RWPE1 (cell line): Measurements from ENCODE around the gene MAPK8IP2.
A peak's percentile ranks its signal among the peaks of the same experiment; 100 is the strongest.

ENCODE experiments used
- CTCF ChIA-PET: fragments of 350-600 bp; sonication (Branson Sonifier 250); formaldehyde crosslinking; extraction: SDS; loops from one replicate; lab custom pipeline; 2021; lab: Yijun Ruan, JAX
- POLR2A ChIA-PET: fragments of 400-600 bp; formaldehyde crosslinking; extraction: SDS; loops from one replicate; lab custom pipeline; 2020; ENCODE audit warnings: antibody characterized with exemption; ENCODE audit not compliant: low non-redundant PET; lab: Yijun Ruan, JAX
- DNase-seq: peaks from one replicate; pipeline ENCODE4 v3.0.0; 2012; ENCODE audit warnings: low spot score
- H3K27ac ChIP-seq: fragments of 450-650 bp; 2 replicates; pipeline ENCODE4 v1.5.1; 2017
- CTCF ChIP-seq: fragments of 450-650 bp; conservative IDR thresholded peaks from 2 replicates; pipeline ENCODE4 v1.5.1; 2017; ENCODE audit warnings: low read depth, mild to moderate bottlenecking

The MAPK8IP2 gene

GRCh38 chr22:50597097-50597496, 3.5 kb upstream of the MAPK8IP2 start:
- CTCF ChIA-PET: interaction anchor here (1.0 kb wide), 1 partner anchor 35 kb away, joined by 3 read pairs; the partner anchor contains the start of gene SYCE3
- POLR2A ChIA-PET: no interaction called here
- TF ChIP-seq CTCF: no peak
- no peak overlapping the region for H3K27ac ChIP-seq
- no peak for DNase-seq

- DNase-seq: peak; percentile 56
- TF ChIP-seq CTCF: no peak
- CTCF ChIA-PET: no interaction called here
- POLR2A ChIA-PET: no interaction called here
- H3K27ac ChIP-seq: no peak overlapping the region
These were observed 657 bp upstream of the MAPK8IP2 start for GRCh38 chr22:50599816-50600455.

- no peak for DNase-seq
- TF ChIP-seq CTCF: no peak
- ChIA-PET CTCF (no interaction called here), POLR2A (no interaction called here)
- H3K27ac ChIP-seq: no peak overlapping the region
These were observed 525 bp downstream of the MAPK8IP2 start for GRCh38 chr22:50600967-50601668.

GRCh38 chr22:50601669-50602337, 1.2 kb downstream of the MAPK8IP2 start:
- ChIA-PET POLR2A (no interaction called here), CTCF (no interaction called here)
- TF ChIP-seq CTCF: no peak
- no peak for DNase-seq
- H3K27ac ChIP-seq: no peak overlapping the region

GRCh38 chr22:50602338-50602700, 1.7 kb downstream of the MAPK8IP2 start:
- POLR2A ChIA-PET: no interaction called here
- CTCF ChIA-PET: no interaction called here
- no peak for TF ChIP-seq CTCF
- no peak overlapping the region for H3K27ac ChIP-seq
- DNase-seq: no peak

- no peak for TF ChIP-seq CTCF
- no peak overlapping the region for H3K27ac ChIP-seq
- ChIA-PET CTCF (no interaction called here), POLR2A (no interaction called here)
- no peak for DNase-seq
These were observed 3.1 kb downstream of the MAPK8IP2 start for GRCh38 chr22:50603511-50604255.
